Sigmoid colon (tissue), 4 donors: Measurements from ENCODE around the gene PEAK1.

Experiments
- CTCF ChIP-seq, 4 experiments: fragments of 450-650 bp in 3 of 4; fragments of 200-600 bp in 1 of 4; IDR thresholded peaks; one replicate each; pipeline ENCODE4 v1.5.1; 2016 to 2019; ENCODE audit warnings: antibody characterized with exemption in 4 of 4, mild to moderate bottlenecking in 3 of 4, moderate library complexity in 2 of 4
- EP300 ChIP-seq, 4 donors: sonication (generic); formaldehyde crosslinking; IDR thresholded peaks; one replicate each; pipeline ENCODE4 v1.6.1; 2017; ENCODE audit warnings: antibody characterized with exemption in 4 of 4
- POLR2A ChIP-seq, 2 donors: fragments of 450-650 bp; IDR thresholded peaks; one replicate each; pipeline ENCODE4 v1.6.1; 2016; ENCODE audit warnings: antibody characterized with exemption in 2 of 2, mild to moderate bottlenecking in 2 of 2, moderate library complexity in 2 of 2
- POLR2AphosphoS5 ChIP-seq, 4 donors: sonication (generic); formaldehyde crosslinking; IDR thresholded peaks; one replicate each; pipeline ENCODE4 v1.6.1; 2017; ENCODE audit warnings: antibody characterized with exemption in 4 of 4

- TF ChIP-seq CTCF (IDR thresholded peaks at IDR 0.05) (no peak), POLR2AphosphoS5 (IDR thresholded peaks at IDR 0.05) (no peak), POLR2A (IDR thresholded peaks at IDR 0.05) (no peak), EP300 (IDR thresholded peaks at IDR 0.05) (no peak)
Observed at GRCh38 chr15:77361456-77361855, 58.4 kb downstream of the PEAK1 start.
